Lung (tissue), 12 donors: ENCODE results near the gene LEF1. TPM values are rescaled to one million over a fixed set of nuclear protein-coding genes. Genes with fewer than 3 reads are reported as not detected.

Source experiments
- ATAC-seq: fragments of 200-7000 bp; cut with Tn5 transposase; one replicate; pipeline ENCODE4 v1.9.1; 2020; ENCODE audit warnings: moderate number of reproducible peaks; ENCODE audit not compliant: insufficient read depth, low FRiP score
- DNase-seq, 3 donors: peaks; one replicate each; pipeline ENCODE4 v3.0.0-alpha.2; 2013 to 2017
- H3K27ac ChIP-seq, 2 donors: one replicate each; pipeline ENCODE4 v1.5.1; 2013; ENCODE audit warnings: mild to moderate bottlenecking in 2 of 2, moderate library complexity in 2 of 2, control low read depth in 1 of 2, inconsistent platforms in 1 of 2, low read depth in 1 of 2, low read length in 1 of 2
- H3K27me3 ChIP-seq, 3 donors: one replicate each; pipeline ENCODE4 v1.5.1; 2013; ENCODE audit warnings: low read length in 2 of 3; ENCODE audit not compliant: control insufficient read depth in 3 of 3, insufficient read depth in 3 of 3
- H3K36me3 ChIP-seq, 4 donors: one replicate each; pipeline ENCODE4 v1.5.1; 2013; ENCODE audit warnings: low read length in 4 of 4, mild to moderate bottlenecking in 1 of 4, moderate library complexity in 1 of 4; ENCODE audit not compliant: control insufficient read depth in 4 of 4, insufficient read depth in 4 of 4
- H3K4me1 ChIP-seq, 5 donors: one replicate each; pipeline ENCODE4 v1.5.1; 2013; ENCODE audit warnings: low read length in 5 of 5, mild to moderate bottlenecking in 2 of 5, moderate library complexity in 1 of 5; ENCODE audit not compliant: control insufficient read depth in 5 of 5, insufficient read depth in 5 of 5
- H3K4me3 ChIP-seq: one replicate; pipeline ENCODE4 v1.5.1; 2013; ENCODE audit warnings: mild to moderate bottlenecking, control low read depth, moderate library complexity
- H3K9ac ChIP-seq, 2 donors: one replicate each; pipeline ENCODE4 v1.5.1; 2013; ENCODE audit warnings: low read length in 2 of 2, control low read depth in 1 of 2; ENCODE audit not compliant: insufficient read depth in 1 of 2
- H3K9me3 ChIP-seq, 4 donors: one replicate each; pipeline ENCODE4 v1.5.1; 2013; ENCODE audit warnings: low read length in 3 of 4, mild to moderate bottlenecking in 1 of 4, moderate library complexity in 1 of 4; ENCODE audit not compliant: control insufficient read depth in 4 of 4, insufficient read depth in 3 of 4
- CTCF ChIP-seq: IDR thresholded peaks from 2 replicates; pipeline ENCODE4 v1.5.1; 2012; ENCODE audit warnings: mild to moderate bottlenecking; ENCODE audit errors: control extremely low read depth, extremely low read depth
- whole genome bisulfite sequencing, 2 donors: extraction: QIAGEN DNeasy Blood & Tissue Kit; methylation state at CpG; one replicate each; pipeline ENCODE4 v1.1.7; 2013; 5-methylcytosine and 5-hydroxymethylcytosine counted together
- polyA plus RNA-seq, 2 donors: library from polyadenylated mRNA; stranded (reverse); fragments of 200-250 nt; gene quantifications; one replicate each; pipeline ENCODE4 v1.2.1, GENCODE V29; 2013
- total RNA-seq, 2 donors: library from RNA; depleted of rRNA in 1 of 2; stranded (reverse); fragments of >200 nt in 1 of 2; gene quantifications; one replicate each; pipeline ENCODE4 v1.2.1, GENCODE V29; 2014 to 2021
- donor health status: control.
- donor health status: control.
- donor health status: Bipolar disorder and iron deficiency.
- donor health status: healthy.
- donor health status: DM: yes; HTN: yes; CAD: no.

The LEF1 gene
- total and polyA plus RNA-seq, 4 donors = 2.7 to 25.4 (median 4.0) TPM

GRCh38 chr4:108114503-108114902, 54.2 kb downstream of the LEF1 start:
- no peak overlapping the region for H3K4me3 ChIP-seq
- TF ChIP-seq CTCF = no peak
- H3K9me3 ChIP-seq = no peaks in the 10 kb centered on the region
- peaks cover 0 to 18% (median 2%) of the 10 kb centered on the region in 5 donors for H3K4me1 ChIP-seq
- no peak overlapping the region for H3K27ac ChIP-seq
- no peak overlapping the region for H3K9ac ChIP-seq
- 52 to 63% methylated on average over 6 of the region's 6 CpGs for WGBS, 2 donors
- ATAC-seq (no peak), DNase-seq (peak in 2 of 3 donors; percentile 30 to 63)
- no peaks in the 10 kb centered on the region for H3K27me3 ChIP-seq
- H3K36me3 ChIP-seq = no peaks in the 10 kb centered on the region

- Histone ChIP-seq H3K9me3 (no peaks in the 10 kb centered on the region), H3K27me3 (no peaks in the 10 kb centered on the region), H3K27ac (no peak overlapping the region), H3K36me3 (no peaks in the 10 kb centered on the region), H3K4me1 (peaks cover 0 to 18% (median 2%) of the 10 kb centered on the region in 5 donors), H3K4me3 (no peak overlapping the region), H3K9ac (peak overlapping the region in 1 of 2 donors; percentile 19)
- ATAC-seq = no peak
- DNase-seq = peak; percentile 25 to 62 (median 44)
- 33 to 39% methylated on average over 5 of the region's 5 CpGs for WGBS, 2 donors
- TF ChIP-seq CTCF = no peak
Measured at GRCh38 chr4:108113229-108113628, 55.5 kb downstream of the LEF1 start.

- H3K4me3 ChIP-seq = no peak overlapping the region
- no peak overlapping the region for H3K27ac ChIP-seq
- peaks cover 0 to 15% (median 2%) of the 10 kb centered on the region in 5 donors for H3K4me1 ChIP-seq
- H3K9ac ChIP-seq = no peak overlapping the region
- no peaks in the 10 kb centered on the region for H3K27me3 ChIP-seq
- H3K9me3 ChIP-seq = no peaks in the 10 kb centered on the region
- no peak for TF ChIP-seq CTCF
- H3K36me3 ChIP-seq = no peaks in the 10 kb centered on the region
- ATAC-seq (no peak), DNase-seq (no peak)
- 97% methylated on average over 4 of the region's 4 CpGs for WGBS, 2 donors
Measured at GRCh38 chr4:108111781-108112180, 57.0 kb downstream of the LEF1 start.

- Histone ChIP-seq H3K27me3 (no peaks in the 10 kb centered on the region), H3K9ac (no peak overlapping the region), H3K4me1 (peaks cover 0 to 13% (median 2%) of the 10 kb centered on the region in 5 donors), H3K4me3 (no peak overlapping the region), H3K27ac (no peak overlapping the region), H3K36me3 (no peaks in the 10 kb centered on the region), H3K9me3 (no peaks in the 10 kb centered on the region)
- TF ChIP-seq CTCF = no peak
- WGBS, 2 donors = 79 to 84% methylated on average over 5 of the region's 5 CpGs
- ATAC-seq = no peak
- no peak for DNase-seq
Measured at GRCh38 chr4:108110450-108110849, 58.3 kb downstream of the LEF1 start.
